DND-41 (cell line): ENCODE measurements around the gene CHTF8.
A peak's percentile ranks its signal among the peaks of the same experiment; 100 is the strongest.

Experiments
- ATAC-seq: fragments of 200-7000 bp; cut with Tn5 transposase; 3 replicates; pipeline ENCODE4 v1.9.1; 2021; ENCODE audit warnings: low read depth; ENCODE audit not compliant: insufficient read depth
- DNase-seq: peaks from one replicate; pipeline ENCODE4 v3.0.0-alpha.2; 2020
- H2AFZ ChIP-seq: 2 replicates; pipeline ENCODE4 v1.6.0; 2012; ENCODE audit warnings: low read depth, low read length
- H3K27ac ChIP-seq: 2 replicates; pipeline ENCODE4 v1.5.1; 2012; ENCODE audit warnings: low read length, inconsistent platforms
- H3K27me3 ChIP-seq: fragments of 200-600 bp; sonication (generic); 2 replicates; pipeline ENCODE4 v1.6.0; 2012; ENCODE audit warnings: low read length, mild to moderate bottlenecking, inconsistent platforms; ENCODE audit not compliant: insufficient read depth, poor library complexity
- H3K36me3 ChIP-seq: 2 replicates; pipeline ENCODE4 v1.5.1; 2012; ENCODE audit warnings: low read length, inconsistent platforms; ENCODE audit not compliant: insufficient read depth
- H3K4me1 ChIP-seq: 2 replicates; pipeline ENCODE4 v1.5.1; 2012; ENCODE audit warnings: mild to moderate bottlenecking, low read length; ENCODE audit not compliant: insufficient read depth
- H3K4me2 ChIP-seq: 2 replicates; pipeline ENCODE4 v1.6.0; 2012; ENCODE audit warnings: mild to moderate bottlenecking, moderate library complexity, low read length, inconsistent platforms; ENCODE audit not compliant: insufficient read depth
- H3K4me3 ChIP-seq, 2 experiments: fragments of 200-600 bp in 1 of 2; shearing (Covaris generic) in 1 of 2; 2 replicates each; pipeline ENCODE4 v1.5.1; 2012 to 2016; ENCODE audit warnings: inconsistent platforms in 2 of 2, low read length in 2 of 2, mild to moderate bottlenecking in 2 of 2, low read depth in 1 of 2, moderate library complexity in 1 of 2
- H3K79me2 ChIP-seq: 2 replicates; pipeline ENCODE4 v1.6.0; 2012; ENCODE audit warnings: low read length, inconsistent platforms; ENCODE audit not compliant: insufficient read depth
- H3K9ac ChIP-seq: 2 replicates; pipeline ENCODE4 v1.6.0; 2012; ENCODE audit warnings: low read depth, mild to moderate bottlenecking, inconsistent platforms, low read length, moderate library complexity
- H3K9me3 ChIP-seq: 2 replicates; pipeline ENCODE4 v1.5.1; 2012; ENCODE audit warnings: low read length, moderate library complexity, mild to moderate bottlenecking, inconsistent platforms; ENCODE audit not compliant: insufficient read depth, severe bottlenecking
- H4K20me1 ChIP-seq: 2 replicates; pipeline ENCODE4 v1.6.0; 2012; ENCODE audit warnings: low read length; ENCODE audit not compliant: insufficient read depth
- EZH2 ChIP-seq: IDR thresholded peaks from 3 replicates; pipeline ENCODE4 v1.6.1; 2012; ENCODE audit warnings: borderline replicate concordance, low read depth, mild to moderate bottlenecking, moderate library complexity, low read length, inconsistent platforms; ENCODE audit not compliant: severe bottlenecking
- TF ChIP-seq, protein P1 (sequence below): IDR thresholded peaks from 2 replicates; pipeline ENCODE4 v1.5.1; 2012; ENCODE audit warnings: borderline replicate concordance, low read length, moderate library complexity, mild to moderate bottlenecking; ENCODE audit not compliant: poor library complexity, severe bottlenecking; ENCODE audit errors: extremely low read depth

Gene CHTF8

DNA sequence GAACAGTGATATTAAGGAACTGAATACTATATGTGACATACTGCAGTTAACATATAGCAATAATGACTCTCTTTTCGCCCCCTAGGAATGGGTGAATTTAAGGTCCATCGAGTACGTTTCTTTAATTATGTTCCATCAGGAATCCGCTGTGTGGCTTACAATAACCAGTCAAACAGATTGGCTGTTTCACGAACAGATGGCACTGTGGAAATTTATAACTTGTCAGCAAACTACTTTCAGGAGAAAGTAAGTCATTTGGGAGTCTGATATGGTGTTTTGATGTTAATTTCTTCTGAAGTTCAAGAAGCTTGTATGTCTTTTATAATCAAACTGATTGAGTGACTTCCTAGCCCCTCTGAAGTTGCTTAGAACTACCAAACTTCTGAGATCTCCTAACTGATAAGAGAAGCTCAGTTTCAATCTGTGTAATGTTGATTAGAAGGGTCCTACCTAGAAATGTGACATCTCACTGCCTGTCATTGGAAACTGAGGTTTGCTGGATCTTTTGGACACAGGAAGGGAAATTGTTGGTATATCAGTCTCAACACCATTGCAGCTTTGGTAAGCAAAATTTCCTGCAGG is 1.1 kb upstream of the CHTF8 start:
- H3K79me2 ChIP-seq = peaks cover 95% of the 10 kb centered on the region
- no peak for TF ChIP-seq EZH2
- TF ChIP-seq, protein P1, sequence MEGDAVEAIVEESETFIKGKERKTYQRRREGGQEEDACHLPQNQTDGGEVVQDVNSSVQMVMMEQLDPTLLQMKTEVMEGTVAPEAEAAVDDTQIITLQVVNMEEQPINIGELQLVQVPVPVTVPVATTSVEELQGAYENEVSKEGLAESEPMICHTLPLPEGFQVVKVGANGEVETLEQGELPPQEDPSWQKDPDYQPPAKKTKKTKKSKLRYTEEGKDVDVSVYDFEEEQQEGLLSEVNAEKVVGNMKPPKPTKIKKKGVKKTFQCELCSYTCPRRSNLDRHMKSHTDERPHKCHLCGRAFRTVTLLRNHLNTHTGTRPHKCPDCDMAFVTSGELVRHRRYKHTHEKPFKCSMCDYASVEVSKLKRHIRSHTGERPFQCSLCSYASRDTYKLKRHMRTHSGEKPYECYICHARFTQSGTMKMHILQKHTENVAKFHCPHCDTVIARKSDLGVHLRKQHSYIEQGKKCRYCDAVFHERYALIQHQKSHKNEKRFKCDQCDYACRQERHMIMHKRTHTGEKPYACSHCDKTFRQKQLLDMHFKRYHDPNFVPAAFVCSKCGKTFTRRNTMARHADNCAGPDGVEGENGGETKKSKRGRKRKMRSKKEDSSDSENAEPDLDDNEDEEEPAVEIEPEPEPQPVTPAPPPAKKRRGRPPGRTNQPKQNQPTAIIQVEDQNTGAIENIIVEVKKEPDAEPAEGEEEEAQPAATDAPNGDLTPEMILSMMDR = no peak
- H3K4me1 ChIP-seq = peaks cover 40% of the 10 kb centered on the region
- H3K4me3 ChIP-seq = peak overlapping the region; percentile 95
- DNase-seq = no peak
- H4K20me1 ChIP-seq = peaks cover 37% of the 10 kb centered on the region
- H3K27me3 ChIP-seq = no peaks in the 10 kb centered on the region
- no peak for ATAC-seq
- peaks cover 59% of the 10 kb centered on the region for H3K36me3 ChIP-seq
- peak overlapping the region; percentile 81 for H3K9ac ChIP-seq
- no peaks in the 10 kb centered on the region for H3K9me3 ChIP-seq
- H3K27ac ChIP-seq = peak overlapping the region; percentile 88
- peak overlapping the region; percentile 94 for H3K4me2 ChIP-seq
- H2AFZ ChIP-seq = 0 out of 2 replicates have a peak overlapping the region, but pooled peaks have one; percentile 89

DNA sequence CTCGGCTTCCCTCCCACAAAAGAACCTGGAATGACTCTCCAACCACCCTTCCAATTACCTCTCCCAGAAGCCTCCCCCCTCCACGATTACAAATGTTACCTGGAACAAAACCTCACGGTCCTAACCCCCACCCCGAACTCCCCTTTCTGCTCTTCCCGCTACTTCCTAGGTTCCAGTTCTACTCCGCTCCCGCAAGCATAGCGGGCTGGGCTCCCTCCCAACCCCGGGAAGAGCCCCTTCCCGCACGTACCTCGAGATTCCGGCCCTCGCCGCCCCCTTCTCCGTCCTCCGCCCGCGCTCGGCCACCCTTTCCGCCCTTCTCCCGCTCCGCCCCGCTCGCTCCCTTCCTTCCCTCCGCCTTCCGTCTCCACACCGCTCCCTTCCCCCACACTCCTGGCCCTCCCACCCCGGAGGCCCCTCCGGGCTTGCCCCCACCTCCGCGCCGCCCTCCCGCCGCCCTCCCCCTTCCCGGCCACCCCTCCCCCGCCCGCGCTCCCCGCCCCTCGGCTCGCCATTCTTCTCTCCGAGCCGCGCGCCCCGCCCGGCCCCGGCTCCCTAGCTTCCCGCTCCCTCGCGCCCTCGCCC is 457 bp downstream of the CHTF8 start:
- Histone ChIP-seq H3K27ac (peak overlapping the region; percentile 95), H3K4me3 (peak overlapping the region; percentile 56 to 95), H3K4me2 (peak overlapping the region; percentile 94), H3K4me1 (peaks cover 40% of the 10 kb centered on the region), H3K79me2 (peaks cover 95% of the 10 kb centered on the region), H3K9me3 (no peaks in the 10 kb centered on the region), H2AFZ (peak overlapping the region; percentile 89), H3K9ac (peak overlapping the region; percentile 81), H3K27me3 (no peaks in the 10 kb centered on the region), H4K20me1 (peaks cover 34% of the 10 kb centered on the region), H3K36me3 (peaks cover 50% of the 10 kb centered on the region)
- DNase-seq = peak; percentile 92
- no peak for TF ChIP-seq EZH2
- TF ChIP-seq, protein P1 = no peak
- ATAC-seq = peak; percentile 71

DNA sequence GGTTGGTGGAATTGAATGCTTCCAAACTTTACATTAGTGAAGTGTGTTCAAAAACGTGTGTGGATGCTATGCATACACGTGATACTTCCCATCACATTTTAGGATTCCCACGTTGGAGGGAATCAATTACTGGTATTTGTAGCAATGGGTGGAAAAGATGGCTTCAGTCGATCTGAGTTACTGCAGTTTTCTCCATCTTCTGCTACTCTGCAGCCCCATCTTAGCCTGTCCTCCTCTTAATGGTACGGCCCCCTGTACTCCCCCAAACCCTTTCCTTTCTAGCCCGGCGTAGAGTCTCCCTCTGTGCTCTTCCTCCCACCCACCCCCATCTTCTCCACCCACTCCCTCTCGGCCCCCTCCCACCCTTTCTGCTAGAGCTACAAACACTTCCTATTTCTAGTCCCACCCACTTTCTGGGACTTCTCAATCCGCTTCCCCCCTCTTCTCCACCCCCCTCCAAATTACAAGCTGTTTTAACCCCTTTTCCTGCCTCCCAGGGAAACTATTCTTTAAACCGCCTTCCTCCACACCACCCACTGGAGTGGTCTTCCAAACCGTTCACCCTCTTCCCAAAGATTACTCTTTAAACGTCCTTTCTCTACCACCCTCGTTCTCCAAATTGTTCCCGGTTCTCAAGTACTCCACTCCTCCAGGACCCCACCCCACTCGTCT is 1.1 kb downstream of the CHTF8 start:
- DNase-seq (peak; percentile 69), ATAC-seq (peak; percentile 33)
- Histone ChIP-seq H3K4me2 (peak overlapping the region; percentile 79), H4K20me1 (peaks cover 39% of the 10 kb centered on the region), H3K27me3 (no peaks in the 10 kb centered on the region), H3K27ac (peak overlapping the region; percentile 95), H3K4me3 (peak overlapping the region; percentile 56 to 95), H3K36me3 (peaks cover 48% of the 10 kb centered on the region), H3K4me1 (peaks cover 40% of the 10 kb centered on the region), H3K79me2 (peaks cover 96% of the 10 kb centered on the region), H3K9ac (peak overlapping the region; percentile 81), H3K9me3 (no peaks in the 10 kb centered on the region), H2AFZ (peak overlapping the region; percentile 75)
- no peak for TF ChIP-seq EZH2
- TF ChIP-seq, protein P1 = no peak
